ENCODE data around the gene SLC16A6.
"Not testable (repeated sequence)": the region's sequence is repeated elsewhere in the genome, so short reads cannot be mapped to it uniquely, and the experiment has no call there.

The SLC16A6 gene

DNA sequence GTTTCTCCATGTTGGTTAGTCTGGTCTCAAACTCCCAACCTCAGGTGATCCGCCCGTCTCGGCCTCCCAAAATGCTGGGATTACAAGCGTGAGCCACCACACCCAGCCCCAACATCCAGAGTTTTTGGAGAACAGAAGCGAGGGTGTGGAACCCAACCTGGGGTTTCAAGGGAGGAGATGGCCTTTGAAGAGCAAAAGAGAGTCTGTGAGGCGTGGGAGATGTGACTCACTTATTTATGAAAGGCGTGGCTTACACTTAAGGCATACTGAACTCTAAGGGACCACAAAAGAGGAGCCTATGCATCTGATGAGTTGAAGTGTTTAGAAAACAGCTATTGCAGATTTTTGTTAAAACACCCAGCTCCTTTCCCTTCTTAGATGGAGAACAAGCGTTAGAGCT is 19.2 kb upstream of the SLC16A6 start:
- DNase-seq: no peak

DNA sequence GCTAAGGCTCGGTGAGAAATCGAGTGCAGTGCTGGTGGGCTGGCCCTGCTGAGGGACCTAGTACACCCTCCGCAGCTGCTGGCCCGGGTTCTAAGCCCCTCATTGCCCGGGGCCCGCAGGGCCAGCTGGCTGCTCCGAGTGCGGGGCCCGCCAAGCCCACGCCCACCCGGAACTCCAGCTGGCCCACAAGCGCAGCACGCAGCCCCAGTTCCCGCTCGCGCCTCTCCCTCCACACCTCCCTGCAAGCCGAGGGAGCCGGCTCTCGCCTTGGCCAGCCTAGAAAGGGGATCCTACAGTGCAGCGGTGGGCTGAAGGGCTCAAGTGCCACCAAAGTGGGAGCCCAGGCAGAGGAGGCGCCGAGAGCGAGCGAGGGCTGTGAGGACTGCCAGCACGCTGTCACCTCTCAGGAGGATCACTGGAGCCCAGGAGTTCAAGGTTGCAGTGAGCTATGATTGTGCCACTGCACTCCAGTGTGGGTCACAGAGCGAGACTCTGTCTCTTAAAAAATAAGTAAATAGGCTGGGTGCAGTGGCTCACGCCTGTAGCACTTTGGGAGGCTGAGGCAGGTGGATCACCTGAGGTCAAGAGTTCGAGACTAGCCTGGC is 18.2 kb upstream of the SLC16A6 start:
- DNase-seq: not testable (repeated sequence)

DNA sequence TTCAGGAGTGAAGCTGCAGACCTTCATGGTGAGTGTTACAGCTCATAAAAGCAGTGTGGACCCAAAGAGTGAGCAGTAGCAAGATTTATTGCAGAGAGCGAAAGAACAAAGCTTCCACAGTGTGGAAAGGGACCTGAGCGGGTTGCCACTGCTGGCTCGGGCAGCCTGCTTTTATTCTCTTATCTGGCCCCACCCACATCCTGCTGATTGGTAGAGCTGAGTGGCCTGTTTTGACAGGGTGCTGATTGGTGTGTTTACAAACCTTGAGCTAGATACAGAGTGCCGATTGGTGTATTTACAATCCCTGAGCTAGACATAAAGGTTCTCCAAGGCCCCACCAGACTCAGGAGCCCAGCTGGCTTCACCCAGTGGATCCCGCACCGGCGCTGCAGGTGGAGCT is 17.6 kb upstream of the SLC16A6 start:
- DNase-seq: not testable (repeated sequence)

DNA sequence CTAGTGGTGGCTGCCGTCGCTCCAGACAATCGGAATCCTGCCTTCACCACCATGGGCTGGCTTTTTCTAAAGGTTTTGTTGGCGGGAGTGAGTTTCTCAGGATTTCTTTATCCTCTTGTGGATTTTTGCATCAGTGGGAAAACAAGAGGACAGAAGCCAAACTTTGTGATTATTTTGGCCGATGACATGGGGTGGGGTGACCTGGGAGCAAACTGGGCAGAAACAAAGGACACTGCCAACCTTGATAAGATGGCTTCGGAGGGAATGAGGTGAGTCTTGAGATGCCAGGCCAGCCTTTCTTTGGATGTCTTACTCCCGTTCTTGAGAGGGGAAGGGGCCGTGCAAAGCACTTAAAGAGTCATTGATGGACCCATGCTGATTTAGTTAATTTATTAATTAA is 16.5 kb upstream of the SLC16A6 start:
- no peak for DNase-seq

DNA sequence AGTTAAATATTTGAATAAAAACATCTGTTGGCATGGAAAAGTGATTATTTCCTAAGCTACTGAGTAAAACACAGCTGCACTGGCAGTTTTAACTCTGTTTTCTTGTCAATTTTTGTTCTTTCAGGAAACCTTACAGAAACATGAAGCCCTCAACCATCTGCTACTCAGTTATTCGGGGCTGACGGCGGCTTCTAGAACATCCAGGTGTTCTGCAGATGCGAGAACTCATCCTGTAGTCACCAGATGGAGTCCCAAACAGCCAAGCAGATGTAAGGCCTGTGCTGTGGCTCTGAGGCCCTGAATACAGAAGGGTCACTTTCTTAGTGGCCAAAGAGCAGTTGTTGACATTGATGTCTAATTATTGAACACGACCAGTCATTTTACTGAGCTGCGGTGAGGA is 15.9 kb upstream of the SLC16A6 start:
- DNase-seq: no peak

DNA sequence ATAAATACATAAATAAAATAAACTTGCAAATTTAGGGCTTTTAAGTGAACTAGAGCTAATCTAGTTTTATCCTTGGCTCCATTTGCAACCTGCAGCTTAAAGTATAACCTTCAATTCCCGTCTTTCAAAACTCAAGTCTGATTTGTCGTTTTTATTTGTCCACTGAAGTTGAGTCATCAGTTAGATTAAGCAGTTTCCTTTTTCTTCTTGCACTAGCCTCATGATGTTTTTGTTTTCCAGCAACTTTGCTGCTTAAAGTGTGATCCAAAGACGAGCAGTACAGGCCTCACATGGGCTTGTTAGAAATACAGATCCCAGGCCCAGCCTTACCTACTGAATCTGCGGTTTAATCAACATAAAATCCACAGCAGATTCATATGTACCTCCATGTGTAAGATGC is 14.2 kb upstream of the SLC16A6 start:
- no peak for DNase-seq

DNA sequence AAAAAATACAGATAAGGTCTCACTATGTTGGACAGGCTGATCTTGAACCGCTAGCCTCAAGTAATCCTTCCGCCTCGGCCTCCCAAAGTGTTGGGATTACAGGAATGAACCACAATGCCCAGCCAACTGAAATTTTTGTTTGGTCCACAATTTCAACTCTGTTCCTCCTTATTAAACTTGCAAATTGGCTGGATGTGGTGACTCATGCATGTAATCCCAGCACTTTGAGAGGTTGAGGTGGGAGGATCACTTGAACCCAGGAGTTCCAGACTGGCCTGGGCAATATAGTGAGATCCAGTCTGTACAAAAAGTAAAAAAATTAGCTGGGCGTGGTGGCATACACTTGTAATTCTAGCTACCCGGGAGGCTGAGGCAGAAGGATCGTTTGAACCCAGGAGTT is 13.8 kb upstream of the SLC16A6 start:
- DNase-seq: no peak

DNA sequence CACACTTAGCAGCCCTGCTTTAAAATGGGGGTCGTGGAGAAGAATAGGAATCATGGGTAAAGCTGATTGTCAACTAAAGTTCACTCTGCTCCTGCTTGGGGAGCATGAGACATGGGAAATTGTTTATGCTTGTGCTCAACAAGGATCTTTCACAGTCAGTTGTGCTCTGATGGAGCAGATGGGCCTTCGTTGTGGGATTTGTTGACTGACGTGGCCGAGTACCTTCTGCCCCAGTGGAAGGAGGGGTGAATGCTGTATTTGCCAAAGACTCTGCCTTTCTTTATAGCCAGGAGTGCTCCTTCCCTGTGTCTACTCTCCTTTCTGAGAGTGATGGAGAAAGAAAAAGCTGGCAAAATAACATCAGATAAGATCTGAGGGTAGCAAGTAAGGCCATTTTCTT is 11.7 kb upstream of the SLC16A6 start:
- no peak for DNase-seq

DNA sequence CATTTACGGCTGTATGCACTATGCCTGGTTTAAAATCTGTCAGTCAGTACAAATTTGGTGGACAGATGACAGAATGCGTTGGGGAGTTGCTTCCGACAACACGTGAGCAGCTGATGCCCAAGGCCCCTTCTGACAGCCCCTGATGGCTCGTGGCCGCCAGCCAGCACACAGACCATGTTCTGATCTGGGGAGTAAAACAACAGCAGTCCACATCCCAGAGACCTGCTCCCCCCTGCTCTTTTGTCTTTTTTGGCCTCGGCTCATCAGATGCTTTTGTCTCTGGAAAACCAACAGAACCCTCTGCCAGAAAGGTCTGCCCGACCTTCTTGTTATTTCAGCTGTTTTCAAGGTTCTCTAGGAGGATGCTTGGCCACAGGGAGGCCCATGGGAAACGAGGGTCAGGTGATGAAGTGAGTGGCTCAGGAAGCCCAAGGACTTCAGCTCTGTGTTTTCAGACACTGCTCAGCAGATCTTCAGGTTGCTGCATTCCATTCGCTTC is 11.2 kb upstream of the SLC16A6 start:
- DNase-seq: peak; percentile 73

DNA sequence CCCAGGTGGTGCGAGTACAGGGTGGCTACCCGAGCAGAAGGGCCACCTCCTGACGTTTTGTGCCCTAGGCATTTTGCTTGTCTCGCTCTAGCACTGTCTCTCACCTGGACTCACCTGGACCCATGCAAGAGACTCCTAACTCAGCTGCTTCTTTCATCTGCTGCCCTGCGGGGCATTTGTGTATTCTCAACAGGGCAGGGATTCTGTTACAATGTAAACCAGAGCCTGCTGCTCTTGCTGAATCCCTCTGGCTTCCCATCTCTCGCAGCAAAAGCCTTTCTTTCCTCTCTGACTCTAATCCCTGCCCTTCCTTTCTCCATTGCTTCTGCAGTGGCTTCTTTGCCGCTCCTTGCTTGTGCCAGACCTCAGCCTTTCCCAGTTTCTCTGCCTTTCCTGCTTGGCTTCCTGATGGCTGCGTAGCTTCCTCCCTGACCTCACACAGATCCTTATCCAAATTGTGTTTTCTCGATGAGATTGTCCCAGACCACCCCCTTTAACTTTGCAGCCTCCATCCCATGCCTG is 10.6 kb upstream of the SLC16A6 start:
- DNase-seq: no peak

DNA sequence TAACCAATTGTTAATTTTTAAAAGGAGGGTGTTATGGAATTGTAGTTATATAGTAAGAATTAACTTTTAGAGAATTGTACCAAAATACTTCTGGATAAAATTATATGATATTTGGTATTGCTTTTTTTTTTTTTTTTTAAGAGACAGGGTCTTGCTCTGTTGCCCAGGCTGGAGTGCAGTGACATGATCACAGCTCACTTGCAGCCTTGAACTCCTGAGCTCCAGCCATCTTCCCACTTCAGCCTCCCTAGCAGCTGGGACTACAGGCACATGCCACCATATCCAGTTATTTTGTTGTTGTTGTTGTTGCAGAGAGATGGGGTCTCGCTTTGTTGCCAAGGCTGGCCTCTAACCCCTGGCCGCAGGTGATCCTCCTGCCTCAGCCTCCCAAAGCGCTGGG is 8.9 kb upstream of the SLC16A6 start:
- DNase-seq: no peak

DNA sequence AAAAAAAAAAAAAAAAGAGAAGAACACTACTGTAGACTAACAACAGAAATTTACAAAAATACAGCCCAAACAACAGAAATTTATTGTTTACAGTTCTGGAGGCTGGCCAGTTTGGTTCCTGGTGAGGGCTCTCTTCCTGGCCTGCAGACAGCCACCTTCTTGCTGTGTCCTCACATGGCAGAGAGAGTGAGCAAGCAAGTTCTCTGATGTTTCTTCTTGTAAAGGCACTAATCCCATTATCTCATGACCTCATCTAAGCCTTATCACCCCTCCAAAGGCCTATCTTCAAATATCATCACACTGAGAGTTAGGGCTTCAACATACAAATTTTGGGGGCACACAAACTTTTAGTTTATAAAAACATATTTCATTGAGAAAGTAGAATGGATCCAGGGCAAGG is 7.7 kb upstream of the SLC16A6 start:
- no peak for DNase-seq

DNA sequence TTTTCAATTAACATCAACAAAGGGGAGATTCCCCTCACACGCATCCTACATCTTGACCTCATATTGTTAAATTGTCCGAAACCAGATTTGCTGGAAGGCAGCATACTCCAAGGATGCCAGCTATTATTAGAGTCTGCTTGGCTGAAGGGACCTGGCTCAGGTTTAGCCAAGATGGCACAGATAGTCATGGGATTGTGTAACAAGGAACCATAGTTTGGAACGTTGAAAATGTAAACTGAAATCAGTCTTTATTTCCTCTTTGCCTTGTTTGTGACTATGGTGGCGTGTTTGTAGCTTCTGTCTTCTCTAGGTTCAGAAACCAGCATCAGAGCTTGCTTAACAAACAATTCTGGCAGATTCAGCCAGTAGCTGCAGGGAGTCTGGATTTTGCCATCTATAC is 6.3 kb upstream of the SLC16A6 start:
- no peak for DNase-seq

DNA sequence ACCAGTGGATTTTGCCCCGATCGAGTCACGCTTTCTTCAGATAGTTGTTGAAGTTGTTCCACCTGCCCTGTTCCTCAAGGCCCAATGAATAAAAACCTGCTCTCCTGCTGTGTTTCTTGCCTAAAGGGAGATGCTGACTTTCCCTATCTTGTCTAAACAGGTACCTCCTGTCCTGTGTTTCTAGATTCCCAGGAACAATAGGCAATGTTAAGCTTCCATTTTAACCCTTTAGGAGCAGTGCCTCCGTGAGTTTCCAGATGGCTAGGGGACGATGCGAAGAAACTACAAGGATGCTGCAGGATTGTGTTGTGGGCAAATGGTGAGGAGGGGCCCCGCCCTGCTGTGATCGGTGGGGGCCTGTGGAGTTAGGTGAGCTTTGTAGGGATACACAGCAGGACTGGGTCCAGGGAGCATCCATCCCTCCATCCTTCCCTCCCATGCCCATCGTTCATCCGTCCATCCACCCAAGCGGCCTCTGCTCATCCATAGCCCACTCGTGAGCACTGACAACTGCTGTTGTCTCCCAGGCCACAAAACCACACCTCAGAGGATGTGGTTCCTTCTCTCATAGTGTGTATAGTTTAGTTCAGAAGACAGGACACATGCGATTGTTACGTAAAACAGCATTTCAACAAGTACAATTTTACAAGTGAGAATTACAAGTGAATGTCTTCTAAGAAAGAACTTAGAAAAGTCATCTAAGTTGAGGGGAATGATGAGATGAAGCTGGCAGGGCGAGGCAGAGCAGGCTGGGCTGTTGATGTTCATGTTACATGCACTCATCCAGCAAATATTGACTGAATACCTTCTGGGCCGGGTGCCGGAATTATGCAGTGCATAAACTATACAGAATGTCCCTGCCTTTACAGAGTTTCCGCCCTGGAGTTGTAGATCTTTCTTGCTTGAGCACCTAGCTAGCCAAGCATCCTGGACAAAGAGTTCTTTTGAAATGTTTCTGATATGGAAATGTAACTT is 5.6 kb upstream of the SLC16A6 start:
- DNase-seq: no peak

DNA sequence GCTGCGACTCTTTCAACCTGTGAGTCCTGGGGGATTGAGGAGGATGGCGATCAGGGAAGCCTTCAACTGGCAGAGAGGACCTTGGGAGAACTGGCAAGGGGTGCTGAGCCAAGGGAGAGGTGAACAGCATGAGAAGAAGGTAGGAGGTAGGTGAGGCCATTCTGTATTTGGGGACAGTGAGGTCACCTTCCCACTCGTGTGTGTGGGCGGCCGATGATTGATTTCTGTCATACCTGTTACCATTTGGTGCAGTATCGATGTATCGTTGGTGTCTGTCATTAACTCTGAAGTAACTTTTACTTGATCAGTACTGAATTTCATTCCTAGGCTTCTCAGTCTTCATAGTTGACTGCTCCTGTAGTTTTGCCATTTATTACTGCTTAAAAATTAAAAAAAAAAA is 4.2 kb upstream of the SLC16A6 start:
- DNase-seq: no peak

DNA sequence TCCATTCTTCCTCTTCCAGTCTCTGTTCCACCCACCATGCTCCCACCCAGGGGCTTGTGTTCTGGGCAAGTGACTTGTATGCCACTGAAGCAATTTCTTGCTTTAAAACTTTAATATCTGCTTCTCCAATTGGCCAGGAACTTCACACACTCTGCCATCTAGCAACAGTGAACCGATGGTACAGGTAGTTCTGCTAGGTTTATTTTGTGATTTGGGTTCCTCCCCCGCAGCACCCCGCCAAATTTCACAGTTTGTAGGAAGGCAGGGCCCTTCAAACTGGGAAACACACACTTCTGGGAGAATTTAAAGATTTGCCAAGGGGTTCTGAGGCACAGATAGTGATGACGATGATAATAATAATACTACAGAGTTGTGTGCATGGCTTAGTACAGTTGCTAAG is 3.7 kb upstream of the SLC16A6 start:
- no peak for DNase-seq

DNA sequence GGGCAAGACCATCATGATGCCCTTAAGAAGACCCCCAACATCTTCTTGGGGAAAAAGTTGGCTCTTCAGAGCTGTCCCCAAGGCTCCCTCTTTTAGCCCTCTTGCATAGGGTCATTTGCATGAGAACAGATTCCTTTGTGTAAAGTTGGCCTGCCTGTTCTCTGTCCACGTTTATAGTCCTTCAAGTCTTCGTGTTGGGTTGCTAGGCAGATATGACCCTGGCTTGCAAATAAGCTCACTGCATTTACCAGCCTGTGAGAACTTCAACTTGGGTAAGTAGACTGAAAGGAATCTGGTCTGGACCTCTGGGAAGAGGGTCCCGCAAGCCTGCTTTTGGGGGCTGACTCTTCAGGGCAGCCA is 3.2 kb upstream of the SLC16A6 start:
- DNase-seq: no peak

DNA sequence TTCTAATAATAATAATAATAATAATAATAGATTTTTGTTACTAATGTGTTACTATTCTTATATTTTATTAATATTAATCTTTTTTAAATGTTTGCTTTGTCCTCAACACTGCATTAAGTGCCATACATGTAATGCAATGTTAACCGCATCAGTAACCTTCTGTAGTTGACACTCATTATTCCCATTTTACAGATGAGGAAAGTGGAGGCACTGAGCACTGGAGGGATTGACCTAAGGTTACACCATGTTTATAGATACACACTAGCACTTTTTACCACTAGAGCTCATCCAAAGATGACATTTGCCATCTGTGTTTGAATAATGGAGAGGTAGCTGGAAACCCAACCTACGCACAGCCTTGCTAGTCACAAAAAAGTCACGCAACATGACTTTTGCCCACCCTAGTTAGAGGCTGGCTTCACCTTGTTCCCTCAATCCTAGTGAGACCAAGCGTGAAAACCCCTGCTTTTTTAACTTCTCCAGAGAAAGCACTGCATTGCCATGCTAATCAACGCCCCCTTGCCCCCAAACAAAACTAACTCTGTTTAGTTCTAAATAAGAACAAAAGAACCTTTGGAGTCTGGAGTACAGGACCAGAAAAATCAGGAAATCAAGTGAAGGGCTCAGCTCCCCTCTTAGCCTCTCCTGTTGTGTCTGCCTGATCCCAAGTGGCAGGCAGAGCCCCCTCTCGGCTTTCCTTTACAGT is 2.7 kb upstream of the SLC16A6 start:
- DNase-seq: no peak

DNA sequence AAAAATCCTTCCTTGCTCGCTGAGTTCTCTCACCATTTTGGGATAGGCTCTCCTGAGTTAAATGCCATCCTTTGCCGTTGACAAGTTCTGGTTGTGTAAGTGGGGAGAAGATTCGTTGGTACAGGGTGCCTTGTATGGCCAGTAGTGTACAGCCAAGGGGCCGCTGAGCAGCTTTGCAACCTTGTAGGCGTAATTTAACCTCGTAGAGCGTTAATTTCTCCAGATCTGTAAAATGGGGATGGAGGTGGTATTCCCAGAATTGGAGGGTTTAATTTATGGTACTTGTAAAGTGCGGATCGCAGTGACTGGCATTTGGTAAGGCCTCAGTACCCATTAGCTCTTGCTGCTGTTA is 1.7 kb upstream of the SLC16A6 start:
- DNase-seq: no peak

DNA sequence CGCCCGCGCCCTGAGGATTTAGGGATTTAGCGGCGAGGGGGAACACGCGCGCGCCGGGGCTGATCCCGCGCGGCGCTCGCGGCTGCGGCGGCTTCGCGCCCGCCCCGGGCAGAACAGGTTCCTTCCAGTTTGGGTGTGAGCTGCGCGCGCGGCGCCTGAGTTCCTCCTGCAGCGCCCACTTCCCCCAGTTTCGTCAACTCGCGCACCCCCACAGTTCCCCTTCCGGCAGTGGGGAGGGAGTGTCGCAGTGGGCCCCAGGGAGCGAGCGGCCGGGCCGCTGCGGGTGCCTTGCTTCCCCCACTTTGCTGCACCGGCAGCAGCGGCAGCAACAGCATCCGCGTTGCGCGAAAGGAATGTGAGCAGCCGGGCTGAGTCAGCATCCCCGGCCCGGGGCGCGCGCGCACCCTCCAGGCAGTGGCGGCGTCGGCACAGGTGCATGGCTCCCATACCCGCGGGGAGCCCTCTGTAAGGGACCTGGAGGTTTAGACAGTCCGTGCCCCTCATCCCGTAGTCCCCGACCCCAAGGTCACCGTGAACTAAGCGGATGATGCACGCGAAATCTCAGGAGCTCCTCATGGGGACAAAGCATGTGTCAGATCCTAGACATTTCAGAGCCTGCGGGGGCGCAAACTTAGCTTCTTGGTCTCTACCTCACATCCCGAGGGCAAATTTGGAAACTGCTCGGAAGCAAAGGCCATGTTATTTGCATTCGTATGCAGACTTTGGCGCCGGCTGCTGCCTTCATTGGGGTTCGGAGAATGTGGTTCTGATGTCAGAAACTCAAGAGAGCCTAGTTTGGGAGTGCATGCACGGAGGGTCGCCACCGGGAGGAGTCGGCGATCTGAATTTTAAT is 1.1 kb upstream of the SLC16A6 start:
- no peak for DNase-seq

DNA sequence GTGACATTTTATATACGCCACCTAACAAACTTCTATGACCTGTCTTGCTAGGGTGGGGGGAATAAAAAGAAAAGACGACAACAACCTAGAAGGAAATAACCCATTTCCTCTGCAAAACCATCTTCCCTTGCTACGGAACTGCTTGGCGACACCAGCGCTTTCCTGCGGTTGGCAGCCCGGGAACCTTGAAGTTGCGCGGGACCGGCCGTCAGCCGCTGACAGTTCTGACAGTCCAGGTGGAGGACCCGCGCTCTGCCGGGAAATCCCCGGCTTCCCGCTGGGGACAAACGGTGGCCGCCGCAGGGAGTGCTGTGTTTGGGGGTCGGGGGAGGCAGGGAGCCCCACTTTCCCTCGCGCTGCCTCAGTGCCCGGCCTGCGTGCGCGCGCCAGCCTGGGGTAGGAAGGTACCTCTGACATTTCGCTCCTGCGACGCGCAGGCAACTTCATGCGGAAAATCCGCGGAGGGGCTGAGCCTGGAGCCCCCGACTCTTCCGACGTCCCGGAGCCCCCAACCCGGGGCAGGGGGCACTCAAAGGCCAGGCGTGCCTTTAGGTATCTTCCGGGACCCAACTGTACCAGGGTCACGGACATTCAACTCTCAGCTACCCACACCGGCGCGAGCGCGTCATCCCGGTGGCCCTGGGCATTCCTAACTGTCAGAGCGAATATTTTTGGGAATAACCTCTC is 516 bp downstream of the SLC16A6 start:
- no peak for DNase-seq

DNA sequence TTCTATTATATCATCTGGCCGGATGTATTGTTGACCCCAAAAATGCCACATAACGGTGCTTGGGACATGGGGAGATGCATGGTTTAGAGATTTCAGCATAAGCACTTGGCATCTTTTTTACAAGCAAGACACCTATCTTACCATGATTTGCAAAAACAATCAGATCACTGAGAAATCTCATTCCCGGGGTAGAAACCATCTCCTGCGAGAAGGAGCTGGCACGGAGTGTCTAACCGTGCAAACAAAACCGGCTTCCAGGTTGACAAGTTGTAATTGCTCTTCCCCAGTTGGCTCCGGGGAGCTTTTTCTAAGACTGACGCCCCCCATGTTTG is 1.0 kb downstream of the SLC16A6 start:
- DNase-seq: no peak
